SIG-M5 treated with dmso at 0.1 percent for 504 hours (cell line): Measurements from ENCODE around the gene PLXNA4.

Source experiments
- DNase-seq: peaks from one replicate; lab custom pipeline; 2025; ENCODE audit not compliant: unreplicated experiment; lab: John Stamatoyannopoulos, UW

PLXNA4 gene

DNA sequence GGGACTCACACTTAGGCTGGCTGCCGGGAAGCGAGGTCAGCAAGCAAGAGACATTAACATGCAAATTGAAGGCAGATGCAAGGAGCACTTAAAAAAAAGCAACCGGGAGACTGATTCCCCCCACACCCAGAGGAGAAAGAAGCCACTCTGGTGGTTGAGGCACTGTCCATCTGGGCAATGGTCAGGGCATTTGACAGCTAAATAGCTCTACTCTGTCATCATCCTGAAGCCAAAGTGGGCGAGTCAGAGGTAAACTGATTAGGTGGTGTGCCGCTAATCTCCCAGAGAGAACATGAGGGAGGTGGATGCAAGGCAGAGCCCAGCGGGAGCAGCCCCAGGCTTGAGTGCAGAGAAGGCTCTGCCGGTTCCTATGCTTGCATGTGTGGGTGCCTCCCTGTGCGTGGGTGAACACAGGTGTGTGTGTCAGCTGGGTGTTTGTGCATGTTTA, 100.6 kb downstream of the PLXNA4 start:
- DNase-seq, result no peak

DNA sequence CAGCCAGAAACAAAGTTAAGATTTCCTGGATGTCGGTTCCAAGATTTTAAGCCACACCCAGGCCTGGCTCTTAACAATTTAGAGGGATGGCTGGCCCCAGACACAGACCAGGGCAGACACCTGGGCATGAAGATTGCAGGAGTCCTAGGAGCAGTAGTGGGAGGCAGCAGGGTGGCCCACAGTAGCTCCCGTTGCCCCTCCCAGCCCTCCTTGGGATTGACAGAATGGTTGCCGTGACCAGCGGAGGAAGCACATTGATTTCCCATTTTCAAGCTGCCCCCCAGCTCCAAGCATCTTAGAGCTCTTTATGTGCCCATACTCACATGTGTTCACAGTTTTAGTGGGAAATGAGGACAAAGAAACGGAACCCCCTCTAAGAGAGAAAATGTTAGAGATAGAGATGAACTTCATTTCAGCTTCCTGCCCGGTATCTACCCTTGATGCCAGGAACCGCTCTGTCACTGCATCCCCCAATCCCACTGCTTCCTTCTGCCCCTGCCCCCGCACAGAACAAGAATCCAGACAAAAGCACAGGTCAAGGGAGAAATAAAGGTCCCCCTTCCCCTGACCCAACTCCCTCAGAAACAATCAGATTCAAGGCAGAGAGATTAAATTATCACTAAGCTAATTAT, 101.1 kb downstream of the PLXNA4 start:
- no peak for DNase-seq

DNA sequence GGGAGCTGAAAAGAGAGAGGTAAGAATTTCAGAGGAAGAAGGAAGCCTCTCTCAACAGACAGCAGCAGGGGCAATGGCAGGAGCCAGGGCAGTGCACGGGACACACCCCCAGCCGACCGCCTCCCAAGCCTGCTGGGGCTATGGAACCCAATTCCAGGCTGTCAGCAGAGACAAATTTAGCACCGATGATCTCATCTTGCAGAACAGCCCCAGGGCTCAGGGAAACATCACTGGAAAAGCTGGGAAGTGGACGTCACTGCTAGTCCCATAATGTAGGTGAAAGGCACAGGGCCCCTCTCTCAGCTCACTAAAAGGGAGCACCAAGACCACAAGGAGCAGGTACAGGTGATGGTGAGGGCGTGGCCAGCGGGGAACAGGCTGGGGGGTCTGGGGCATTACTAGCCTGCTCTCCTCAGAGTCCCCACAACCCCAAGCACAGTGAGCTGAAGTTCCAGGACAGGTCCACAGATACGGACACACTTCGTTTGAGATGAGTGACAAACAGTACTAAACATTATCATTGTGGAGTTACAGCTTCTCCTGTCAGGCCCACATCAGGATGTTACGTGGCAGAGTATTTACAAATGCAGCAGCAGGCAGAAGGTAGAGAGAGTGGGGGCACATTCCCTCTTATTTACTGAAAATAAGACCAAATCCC, 103.7 kb downstream of the PLXNA4 start:
- no peak for DNase-seq

GRCh38 chr7:132471515-132471914, 104.8 kb downstream of the PLXNA4 start:
- DNase-seq, result no peak

DNA sequence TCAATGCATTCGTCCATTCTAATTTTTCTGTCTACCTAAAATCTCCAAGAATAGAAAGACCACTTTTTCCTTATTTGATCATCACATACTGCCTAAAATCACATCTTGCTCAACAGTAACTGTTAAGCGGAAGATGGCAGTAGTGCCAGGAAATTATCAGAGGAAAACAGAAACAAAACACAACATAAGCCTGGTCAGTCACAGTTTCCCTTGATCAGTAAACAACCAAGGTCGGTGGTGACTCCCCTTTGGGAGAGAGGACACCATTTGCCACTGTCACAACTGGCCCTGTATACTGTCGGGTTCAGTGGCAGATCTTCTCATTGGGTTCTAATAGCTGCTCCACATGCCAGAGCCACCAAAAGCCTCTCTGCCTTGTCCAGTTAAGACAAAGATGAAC, 106.6 kb downstream of the PLXNA4 start:
- DNase-seq, result no peak

GRCh38 chr7:132469264-132469663, 107.0 kb downstream of the PLXNA4 start:
- DNase-seq, result no peak

DNA sequence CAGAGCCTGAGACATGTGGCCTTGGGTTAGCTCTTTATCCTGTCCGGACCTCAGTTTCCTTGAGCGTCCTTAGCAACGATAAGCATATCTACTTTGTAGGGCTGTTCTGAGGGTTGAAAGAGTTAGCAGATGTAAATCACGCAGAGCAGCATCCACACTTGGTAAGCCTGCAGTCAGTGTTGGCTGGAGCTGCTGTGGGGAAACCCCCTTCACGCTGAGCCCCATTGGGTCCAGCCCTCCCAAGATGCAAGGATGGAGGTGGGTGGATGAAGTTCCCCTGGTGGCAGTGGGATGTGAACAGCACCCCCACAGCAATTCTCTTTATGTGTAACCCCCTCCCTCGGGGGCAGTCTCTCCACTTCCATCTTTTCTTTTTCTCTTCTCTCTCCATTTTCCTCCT, 109.9 kb downstream of the PLXNA4 start:
- DNase-seq, result no peak

DNA sequence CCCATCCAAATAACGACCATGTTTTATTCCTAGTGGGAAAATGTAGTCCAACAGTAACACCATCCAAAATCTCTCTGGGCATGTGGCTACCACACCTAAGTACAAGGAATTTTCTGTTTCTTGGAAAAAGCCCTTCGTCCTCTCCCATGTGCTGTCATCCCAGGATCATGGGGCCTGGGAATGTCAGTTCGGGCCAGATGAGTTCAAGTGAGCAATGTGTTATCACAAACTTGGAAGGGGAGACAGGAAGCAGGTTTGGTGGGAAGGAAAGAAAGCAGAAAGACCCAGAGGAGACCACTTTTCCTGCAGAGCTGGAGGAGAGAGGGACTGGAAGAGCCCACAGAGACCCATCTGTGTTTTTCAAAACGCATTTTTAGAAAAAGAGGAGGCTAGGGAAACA, 110.8 kb downstream of the PLXNA4 start:
- DNase-seq, result no peak

DNA sequence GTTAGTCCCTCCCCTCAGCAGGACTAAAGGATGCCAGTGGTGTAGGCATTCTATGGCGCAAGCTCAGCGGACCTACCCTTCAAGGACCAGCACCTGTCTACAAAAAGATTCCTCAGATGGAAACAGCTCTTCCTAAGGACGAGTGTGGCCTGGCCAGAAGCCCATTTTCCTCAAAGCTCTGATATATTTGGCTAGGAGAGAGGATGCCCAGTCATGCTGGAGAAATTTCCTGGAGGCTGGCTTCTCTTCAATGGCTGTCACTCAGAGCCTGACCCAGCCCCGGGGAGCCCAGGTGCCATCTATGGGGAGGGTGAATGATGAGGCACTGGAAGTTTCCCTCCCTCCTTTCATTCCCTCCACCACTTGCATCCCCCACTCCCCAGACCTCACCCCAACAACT, 111.5 kb downstream of the PLXNA4 start:
- no peak for DNase-seq

GRCh38 chr7:132463922-132464321, 112.3 kb downstream of the PLXNA4 start:
- no peak for DNase-seq

GRCh38 chr7:132462478-132462877, 113.8 kb downstream of the PLXNA4 start:
- DNase-seq, result no peak

GRCh38 chr7:132461032-132461592, 115.2 kb downstream of the PLXNA4 start:
- no peak for DNase-seq

DNA sequence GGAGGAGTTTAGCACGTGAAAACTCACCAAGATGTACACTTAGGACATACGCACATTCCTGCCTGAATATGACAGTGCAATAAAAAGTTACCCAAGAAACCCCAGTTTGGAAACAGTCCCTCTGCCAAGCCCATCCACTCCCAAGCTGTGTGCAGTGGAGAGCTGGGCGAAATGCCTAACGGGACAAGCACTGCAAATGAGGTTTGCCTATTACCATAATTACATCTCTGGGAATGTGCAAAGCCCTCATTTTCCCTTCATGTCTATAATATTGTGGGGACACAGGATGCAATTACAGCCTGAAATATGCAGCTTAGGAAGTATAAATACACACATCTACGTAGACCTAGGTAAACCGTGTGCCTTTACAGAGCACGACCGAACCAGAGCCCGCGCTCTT, 117.5 kb downstream of the PLXNA4 start:
- DNase-seq, result no peak

GRCh38 chr7:132457658-132458057, 118.6 kb downstream of the PLXNA4 start:
- DNase-seq, result no peak

- DNase-seq, result no peak
These were observed 119.9 kb downstream of the PLXNA4 start for GRCh38 chr7:132456418-132456817.

GRCh38 chr7:132455378-132455777, 120.9 kb downstream of the PLXNA4 start:
- DNase-seq, result no peak

- no peak for DNase-seq
These were observed 122.4 kb downstream of the PLXNA4 start for GRCh38 chr7:132453826-132454225.

GRCh38 chr7:132451161-132451560, 125.1 kb downstream of the PLXNA4 start:
- DNase-seq, result no peak

- DNase-seq, result no peak
These were observed 125.6 kb downstream of the PLXNA4 start for GRCh38 chr7:132450696-132451095.

DNA sequence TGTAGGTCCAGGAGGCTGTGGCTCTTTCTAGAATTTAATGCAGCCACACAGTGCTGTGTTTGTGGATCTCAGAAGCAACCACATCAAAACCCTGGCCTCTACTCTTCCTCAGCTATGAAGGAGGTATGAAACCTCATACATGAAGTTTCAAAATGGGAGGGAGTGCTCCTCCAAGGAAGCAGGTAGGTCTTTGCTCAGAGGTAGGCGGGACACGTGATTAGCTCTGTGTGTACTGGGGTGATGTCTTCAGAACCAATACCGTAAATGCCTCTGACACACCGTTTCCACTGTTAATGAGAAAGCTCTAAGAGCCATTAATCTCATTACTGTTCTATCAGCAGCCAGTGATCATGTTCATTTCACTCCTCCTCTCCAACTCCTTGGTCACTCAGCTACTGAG, 126.1 kb downstream of the PLXNA4 start:
- no peak for DNase-seq

DNA sequence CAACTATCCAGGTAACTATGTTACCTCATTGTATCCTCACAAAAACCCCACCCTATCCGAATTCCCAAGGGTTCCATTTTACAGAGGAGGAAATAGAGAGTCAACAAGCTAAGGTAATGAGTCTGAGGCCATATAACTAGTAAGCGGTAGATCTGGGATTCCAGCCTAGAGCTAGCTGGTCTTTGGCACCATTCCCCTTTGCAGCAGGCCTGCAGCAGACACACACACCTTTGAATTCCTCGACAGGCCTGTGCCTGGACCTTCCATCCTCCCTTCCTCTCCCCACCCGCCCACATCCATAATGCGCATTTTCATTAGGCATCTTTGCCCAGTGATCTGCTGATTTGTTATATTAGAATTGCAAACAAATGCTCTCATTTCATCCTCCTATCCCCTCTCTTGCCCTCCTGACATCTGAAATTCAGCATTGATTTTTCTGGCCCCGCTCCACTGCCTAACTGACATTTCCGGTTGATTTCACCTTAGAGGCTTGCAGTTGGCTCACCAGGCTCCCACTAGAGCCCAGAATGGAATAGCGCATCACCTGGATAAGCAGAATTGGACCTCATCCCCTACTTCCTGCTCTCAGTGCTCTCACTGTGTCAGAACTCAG, 129.5 kb downstream of the PLXNA4 start:
- no peak for DNase-seq

DNA sequence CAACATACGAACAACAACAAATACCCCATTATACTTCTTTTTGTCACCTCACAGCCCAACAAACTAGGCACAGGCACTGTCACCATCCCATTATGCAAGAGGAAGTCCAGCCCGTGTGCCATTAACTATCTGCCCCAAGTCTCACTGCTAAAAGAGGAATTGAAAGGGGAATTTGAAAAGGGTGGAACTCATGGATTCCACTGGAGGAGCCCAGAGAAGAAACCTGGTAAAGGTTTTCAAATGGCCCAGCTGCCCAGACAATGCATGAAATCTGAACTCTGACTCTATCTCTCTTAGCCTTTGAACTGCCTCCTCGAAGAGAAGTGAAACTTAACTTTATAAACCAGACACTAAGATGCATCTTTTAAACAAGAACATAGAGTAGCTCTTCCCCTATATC, 130.0 kb downstream of the PLXNA4 start:
- DNase-seq, result peak; percentile 17
